GM13976 (cell line): ENCODE results near the gene SGSM1.

Experiments
- DNase-seq: peaks from one replicate; pipeline ENCODE4 v3.0.0; 2012; ENCODE audit warnings: low spot score
- CTCF ChIP-seq: IDR thresholded peaks from 2 replicates; pipeline ENCODE4 v1.5.1; 2012; ENCODE audit warnings: borderline replicate concordance, mild to moderate bottlenecking; ENCODE audit not compliant: insufficient read depth; ENCODE audit errors: extremely low read depth, missing control alignments, control extremely low read depth
- in situ Hi-C: fragments of 300-500 bp; cut with MboI; formaldehyde crosslinking; loops from one replicate; pipeline ENCODE4 v1.12.0; 2022; ENCODE audit warnings: low sequenced_read_pairs, mixed read lengths, inconsistent platforms; ENCODE audit not compliant: unreplicated experiment

The SGSM1 gene

GRCh38 chr22:24957043-24957442, 151.0 kb downstream of the SGSM1 start:
- in situ Hi-C loops = no loop called here
- TF ChIP-seq CTCF = no peak
- DNase-seq = no peak

- in situ Hi-C loops = no loop called here
Measured at GRCh38 chr22:24961217-24961844, 155.3 kb downstream of the SGSM1 start.

GRCh38 chr22:24962094-24962493, 156.1 kb downstream of the SGSM1 start:
- no peak for TF ChIP-seq CTCF
- no peak for DNase-seq
- in situ Hi-C loops = no loop called here

More at GRCh38 chr22:24961217-24961844, 155.3 kb downstream of the SGSM1 start:
- TF ChIP-seq CTCF = no peak
- DNase-seq = no peak

GRCh38 chr22:24962835-24963234, 156.8 kb downstream of the SGSM1 start:
- DNase-seq = no peak
- no peak for TF ChIP-seq CTCF
- in situ Hi-C loops = no loop called here

GRCh38 chr22:24964441-24964840, 158.4 kb downstream of the SGSM1 start:
- TF ChIP-seq CTCF = no peak

GRCh38 chr22:24965822-24966626, 160.0 kb downstream of the SGSM1 start:
- TF ChIP-seq CTCF = no peak
- in situ Hi-C loops = no loop called here
- no peak for DNase-seq

More at GRCh38 chr22:24964441-24964840, 158.4 kb downstream of the SGSM1 start:
- in situ Hi-C loops = no loop called here
- no peak for DNase-seq
